Breast epithelium (tissue), 3 donors: ENCODE results near the gene PKDREJ.

ENCODE experiments used
- POLR2AphosphoS5 ChIP-seq, 3 donors: sonication (generic); formaldehyde crosslinking; IDR thresholded peaks; one replicate each; pipeline ENCODE4 v1.6.1; 2017; ENCODE audit warnings: antibody characterized with exemption in 3 of 3
- TF ChIP-seq, protein P1 (sequence below), 3 donors: fragments of 450-650 bp; IDR thresholded peaks; one replicate each; pipeline ENCODE4 v1.5.1; 2016 to 2017; ENCODE audit warnings: antibody characterized with exemption in 3 of 3, mild to moderate bottlenecking in 3 of 3, moderate library complexity in 3 of 3

- TF ChIP-seq, protein P1, sequence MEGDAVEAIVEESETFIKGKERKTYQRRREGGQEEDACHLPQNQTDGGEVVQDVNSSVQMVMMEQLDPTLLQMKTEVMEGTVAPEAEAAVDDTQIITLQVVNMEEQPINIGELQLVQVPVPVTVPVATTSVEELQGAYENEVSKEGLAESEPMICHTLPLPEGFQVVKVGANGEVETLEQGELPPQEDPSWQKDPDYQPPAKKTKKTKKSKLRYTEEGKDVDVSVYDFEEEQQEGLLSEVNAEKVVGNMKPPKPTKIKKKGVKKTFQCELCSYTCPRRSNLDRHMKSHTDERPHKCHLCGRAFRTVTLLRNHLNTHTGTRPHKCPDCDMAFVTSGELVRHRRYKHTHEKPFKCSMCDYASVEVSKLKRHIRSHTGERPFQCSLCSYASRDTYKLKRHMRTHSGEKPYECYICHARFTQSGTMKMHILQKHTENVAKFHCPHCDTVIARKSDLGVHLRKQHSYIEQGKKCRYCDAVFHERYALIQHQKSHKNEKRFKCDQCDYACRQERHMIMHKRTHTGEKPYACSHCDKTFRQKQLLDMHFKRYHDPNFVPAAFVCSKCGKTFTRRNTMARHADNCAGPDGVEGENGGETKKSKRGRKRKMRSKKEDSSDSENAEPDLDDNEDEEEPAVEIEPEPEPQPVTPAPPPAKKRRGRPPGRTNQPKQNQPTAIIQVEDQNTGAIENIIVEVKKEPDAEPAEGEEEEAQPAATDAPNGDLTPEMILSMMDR (IDR thresholded peaks at IDR 0.05): no peak
- TF ChIP-seq POLR2AphosphoS5 (IDR thresholded peaks at IDR 0.05): no peak
Observed at GRCh38 chr22:46281866-46282678, 18.9 kb upstream of the PKDREJ start.
